Islet of Langerhans (tissue), 1 donor: ENCODE results near the gene MIER2.

Source experiments
- FAIRE-seq: peaks from one replicate; lab custom pipeline; 2011; peaks lifted over from hg19 to GRCh38; lab: Jason Lieb, UNC

MIER2 gene

GRCh38 chr19:378706-379105, 34.1 kb upstream of the MIER2 start:
- no peak for FAIRE-seq

- FAIRE-seq: no peak
These were observed 33.4 kb upstream of the MIER2 start for GRCh38 chr19:377801-378581.

- FAIRE-seq: no peak
These were observed 31.5 kb upstream of the MIER2 start for GRCh38 chr19:376111-376470.

GRCh38 chr19:375395-376110, 31.0 kb upstream of the MIER2 start:
- no peak for FAIRE-seq

GRCh38 chr19:374886-375235, 30.3 kb upstream of the MIER2 start:
- FAIRE-seq: no peak

GRCh38 chr19:374183-374885, 29.7 kb upstream of the MIER2 start:
- no peak for FAIRE-seq

GRCh38 chr19:373391-374182, 29.0 kb upstream of the MIER2 start:
- no peak for FAIRE-seq

- FAIRE-seq: no peak
These were observed 27.8 kb upstream of the MIER2 start for GRCh38 chr19:372306-372890.

GRCh38 chr19:371501-372168, 27.0 kb upstream of the MIER2 start:
- no peak for FAIRE-seq

GRCh38 chr19:370641-371330, 26.2 kb upstream of the MIER2 start:
- FAIRE-seq: no peak

- no peak for FAIRE-seq
These were observed 25.3 kb upstream of the MIER2 start for GRCh38 chr19:369876-370275.

- FAIRE-seq: no peak
These were observed 24.7 kb upstream of the MIER2 start for GRCh38 chr19:369256-369655.

- no peak for FAIRE-seq
These were observed 24.0 kb upstream of the MIER2 start for GRCh38 chr19:368630-369024.

- no peak for FAIRE-seq
These were observed 23.5 kb upstream of the MIER2 start for GRCh38 chr19:367963-368629.

GRCh38 chr19:367561-367960, 23.0 kb upstream of the MIER2 start:
- no peak for FAIRE-seq

- FAIRE-seq: no peak
These were observed 22.4 kb upstream of the MIER2 start for GRCh38 chr19:366951-367350.

GRCh38 chr19:366205-366783, 21.7 kb upstream of the MIER2 start:
- no peak for FAIRE-seq

- no peak for FAIRE-seq
These were observed 20.1 kb upstream of the MIER2 start for GRCh38 chr19:364496-365287.

GRCh38 chr19:362683-363082, 18.1 kb upstream of the MIER2 start:
- FAIRE-seq: no peak
